GM21367 (cell line): Measurements from ENCODE around the gene MSH2.

Experiments used
- ATAC-seq: cut with Tn5 transposase; IDR thresholded peaks from one replicate; pipeline ENCODE4 v1.9.1; 2021; ENCODE audit not compliant: unreplicated experiment

Gene MSH2

DNA sequence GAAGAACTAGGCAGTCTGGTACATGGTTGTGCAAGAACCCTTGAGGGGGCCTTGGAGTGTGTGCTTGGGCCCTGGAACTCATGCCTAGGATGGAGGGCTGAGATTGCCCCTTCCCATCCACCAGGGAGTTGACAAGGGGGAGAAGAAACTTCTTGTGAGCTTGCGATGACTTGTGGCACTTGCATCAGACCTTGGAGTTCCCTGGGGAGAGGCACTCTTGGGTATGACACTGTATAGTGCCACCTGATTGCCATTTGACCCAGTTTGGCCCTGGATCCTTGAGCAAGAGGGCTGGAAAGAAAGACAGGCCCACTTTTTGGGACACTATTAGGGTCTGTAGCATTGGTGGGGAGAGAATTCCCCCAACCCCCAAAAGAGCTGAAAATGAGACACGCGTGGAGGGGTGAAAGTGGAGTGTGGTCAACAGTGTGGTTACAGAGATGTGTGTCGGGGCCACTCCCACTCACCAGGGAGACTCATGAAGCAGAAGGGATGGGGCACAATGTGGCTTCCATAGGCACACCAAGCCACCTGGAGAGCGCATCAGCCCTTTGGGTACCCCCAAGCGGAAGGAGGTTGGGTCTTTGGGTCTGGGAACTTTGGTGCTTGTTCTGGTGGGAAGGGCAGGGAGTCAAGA is 101.3 kb downstream of the MSH2 start:
- no peak for ATAC-seq

DNA sequence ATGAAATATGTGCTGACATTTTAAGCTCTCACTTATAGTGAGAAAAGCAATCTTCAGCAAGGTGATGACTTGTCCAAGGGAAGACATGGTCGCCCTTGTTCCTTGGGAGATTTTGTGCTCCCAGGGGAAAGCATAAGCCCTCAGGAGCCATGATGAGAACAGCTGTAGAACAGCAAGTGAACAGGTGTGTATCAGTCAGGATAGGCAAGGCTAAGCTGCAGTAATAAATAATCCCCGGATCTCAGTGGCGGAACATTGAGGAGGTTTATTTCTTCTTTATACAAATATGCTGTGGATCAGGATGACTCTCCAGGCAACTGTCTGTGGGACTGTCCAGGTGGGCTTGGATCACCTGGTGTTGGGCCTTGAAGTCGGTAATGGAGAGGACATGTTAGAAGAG is 103.1 kb downstream of the MSH2 start:
- no peak for ATAC-seq

DNA sequence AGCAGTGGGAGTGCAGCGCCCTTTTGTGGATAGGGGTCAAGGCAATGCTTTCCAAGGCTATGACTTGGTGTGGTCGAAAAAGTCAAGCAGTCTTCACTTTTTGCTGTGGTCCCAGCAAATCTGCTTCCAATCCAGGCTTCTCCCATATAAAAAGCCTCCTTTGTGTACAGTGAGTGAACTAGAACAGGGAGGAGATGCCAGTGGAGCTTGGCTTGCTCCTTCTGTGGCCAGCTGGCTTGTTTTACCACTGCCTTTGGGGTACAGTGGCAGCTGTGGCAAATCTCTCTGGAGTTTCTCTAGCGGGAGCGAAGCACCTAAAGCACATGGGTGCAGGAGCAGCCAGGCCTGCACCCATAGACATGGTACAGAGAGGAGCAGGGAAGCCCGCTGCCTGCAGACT is 103.5 kb downstream of the MSH2 start:
- no peak for ATAC-seq

DNA sequence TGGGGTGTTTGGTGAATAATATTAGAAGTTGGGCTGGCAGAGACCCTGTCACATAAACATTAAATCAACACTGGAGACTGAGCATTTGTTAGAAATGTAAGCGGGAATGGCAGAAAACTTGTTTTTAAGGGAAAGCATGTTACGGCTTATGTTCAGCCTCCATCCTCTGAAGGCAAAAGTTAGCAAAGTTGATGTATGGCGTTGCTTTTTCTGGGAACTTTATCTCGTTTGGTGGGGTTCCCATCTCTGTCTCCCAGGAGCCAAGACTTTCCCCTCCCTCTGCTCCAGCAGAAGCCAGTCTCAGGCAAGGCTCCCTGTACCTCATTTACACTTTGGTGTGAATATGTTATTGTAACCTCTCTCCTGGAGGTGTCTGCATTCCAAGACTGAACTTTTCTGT is 105.1 kb downstream of the MSH2 start:
- ATAC-seq: no peak

DNA sequence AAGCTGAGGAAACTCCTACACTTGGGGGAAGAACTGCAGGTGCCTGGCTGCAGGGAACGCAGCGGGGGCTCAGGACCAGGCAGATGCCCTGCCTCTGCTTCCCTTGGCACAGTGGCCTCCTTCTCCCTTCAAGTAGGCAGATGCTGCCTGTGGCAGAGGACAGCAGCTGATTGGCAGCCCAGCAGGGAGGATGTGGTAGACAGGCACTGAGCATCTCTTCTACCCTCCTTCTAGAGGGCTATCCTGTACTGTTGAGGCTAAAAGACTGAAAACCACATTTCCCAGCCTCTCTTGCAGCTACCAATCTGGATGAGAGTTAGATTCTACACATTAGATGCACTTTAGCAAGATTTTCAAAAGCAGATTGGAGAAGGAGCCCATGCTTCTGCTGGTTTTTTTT is 105.7 kb downstream of the MSH2 start:
- no peak for ATAC-seq

DNA sequence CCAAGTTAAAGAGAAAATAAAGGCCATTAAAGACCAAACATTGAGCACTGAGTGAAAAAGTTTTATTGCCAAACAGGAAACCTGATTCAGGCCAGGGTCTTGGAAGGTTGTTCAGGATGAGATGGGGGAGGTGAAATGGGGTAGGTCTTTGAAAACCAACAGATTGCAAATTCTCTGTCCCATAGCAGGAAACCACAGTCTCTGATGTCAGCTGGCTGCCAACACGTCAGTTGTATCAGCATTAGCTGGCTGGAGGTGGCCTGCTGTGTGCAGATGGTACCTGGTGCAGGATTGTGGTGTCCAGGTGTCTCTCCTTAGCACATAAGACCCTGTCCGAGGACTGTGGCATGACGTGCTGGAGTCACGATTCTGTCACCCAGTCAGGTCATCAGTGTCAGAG is 106.3 kb downstream of the MSH2 start:
- no peak for ATAC-seq

DNA sequence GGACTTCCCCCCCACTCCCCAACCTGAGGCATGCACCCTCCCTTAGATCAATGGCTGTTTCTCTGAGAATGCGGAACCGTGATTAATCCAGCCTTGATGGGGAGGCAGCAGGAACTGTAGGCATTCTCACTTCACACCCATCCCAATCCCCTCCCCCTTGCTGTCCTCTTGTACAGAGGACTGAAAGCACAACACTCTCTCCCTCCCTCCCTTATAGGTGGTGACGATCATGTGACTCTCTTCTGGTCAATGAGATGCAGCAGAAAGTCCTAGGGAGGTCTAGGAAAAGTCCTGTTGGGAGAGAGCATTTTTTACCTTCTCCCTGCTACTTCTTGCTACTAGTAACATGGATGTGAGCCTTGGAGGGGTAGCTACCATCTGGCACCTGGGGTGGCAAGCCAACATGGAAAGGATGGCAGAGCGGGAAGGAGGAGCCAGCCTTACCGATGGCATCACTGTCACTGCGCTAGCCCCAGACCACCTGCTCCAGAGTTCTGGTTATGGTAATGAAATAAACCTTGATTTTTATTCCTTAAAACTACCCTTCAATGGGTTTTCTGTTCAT is 106.9 kb downstream of the MSH2 start:
- no peak for ATAC-seq

DNA sequence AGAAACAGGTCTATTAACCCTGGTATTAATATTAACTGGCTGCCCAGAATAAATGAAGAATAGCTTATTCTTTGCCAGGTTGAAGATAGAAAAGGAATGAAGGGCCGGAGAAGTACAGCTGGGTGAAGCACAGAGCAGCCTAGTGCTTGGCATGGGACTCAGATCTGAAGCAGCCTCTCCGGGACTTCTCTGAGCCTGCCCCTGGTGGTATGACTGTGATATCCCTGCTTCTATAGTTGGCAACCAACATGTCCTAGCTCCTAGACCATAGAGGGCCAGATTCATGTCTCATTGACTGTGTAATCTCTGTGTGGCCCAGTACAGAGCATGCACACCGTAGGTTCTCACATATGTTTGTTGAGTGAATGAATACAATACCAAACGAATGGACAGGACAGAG is 107.8 kb downstream of the MSH2 start:
- no peak for ATAC-seq

DNA sequence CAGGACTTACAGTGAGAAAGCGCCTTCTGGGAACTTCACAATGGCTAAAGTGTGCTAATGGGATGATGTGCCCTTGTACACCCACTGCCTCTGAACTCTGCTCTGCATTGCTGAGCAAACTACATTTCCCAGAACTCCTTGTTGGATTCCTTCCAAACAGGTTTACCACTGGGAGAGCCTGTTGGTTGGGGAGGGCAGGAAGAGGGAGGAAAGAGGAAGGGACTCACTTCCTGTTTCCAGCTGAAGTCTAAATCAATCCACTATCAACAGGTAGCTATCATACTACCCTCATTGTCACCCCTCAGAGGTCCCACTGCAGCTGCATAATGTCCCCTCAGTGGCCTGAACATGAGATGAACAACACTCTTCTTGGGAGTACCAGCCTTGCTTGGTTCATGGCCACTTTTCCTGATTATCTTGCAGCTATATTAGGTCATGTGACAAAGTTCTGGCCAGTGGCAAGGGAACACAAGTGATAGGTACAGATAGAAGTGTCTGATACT is 109.7 kb downstream of the MSH2 start:
- ATAC-seq: no peak

DNA sequence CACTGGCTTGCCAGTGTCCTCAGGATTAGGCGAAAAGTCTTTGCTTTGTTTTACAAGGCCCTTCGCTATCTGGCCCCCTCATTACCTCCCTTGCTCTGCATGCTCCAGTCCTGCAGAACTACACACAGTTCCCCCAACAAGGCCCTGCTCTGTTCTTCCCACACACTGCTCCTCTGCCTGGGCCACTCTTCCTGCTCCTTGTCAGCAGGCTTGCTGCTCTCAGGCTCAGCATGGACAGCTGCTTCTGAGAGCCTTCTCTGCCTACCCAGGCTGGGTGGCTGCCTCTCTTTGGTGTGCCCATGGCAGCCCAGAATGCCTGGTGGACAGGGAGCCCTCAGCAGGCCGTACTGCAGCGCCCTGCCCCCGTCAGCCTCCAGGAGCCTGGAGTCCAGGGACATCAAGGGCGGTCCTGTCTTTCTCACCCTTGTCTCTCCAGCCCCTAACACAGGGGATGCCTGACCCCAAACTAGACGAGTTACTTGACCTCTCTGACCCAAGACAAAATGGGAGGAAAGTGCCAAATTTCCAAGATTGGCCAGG is 111.1 kb downstream of the MSH2 start:
- ATAC-seq: no peak

DNA sequence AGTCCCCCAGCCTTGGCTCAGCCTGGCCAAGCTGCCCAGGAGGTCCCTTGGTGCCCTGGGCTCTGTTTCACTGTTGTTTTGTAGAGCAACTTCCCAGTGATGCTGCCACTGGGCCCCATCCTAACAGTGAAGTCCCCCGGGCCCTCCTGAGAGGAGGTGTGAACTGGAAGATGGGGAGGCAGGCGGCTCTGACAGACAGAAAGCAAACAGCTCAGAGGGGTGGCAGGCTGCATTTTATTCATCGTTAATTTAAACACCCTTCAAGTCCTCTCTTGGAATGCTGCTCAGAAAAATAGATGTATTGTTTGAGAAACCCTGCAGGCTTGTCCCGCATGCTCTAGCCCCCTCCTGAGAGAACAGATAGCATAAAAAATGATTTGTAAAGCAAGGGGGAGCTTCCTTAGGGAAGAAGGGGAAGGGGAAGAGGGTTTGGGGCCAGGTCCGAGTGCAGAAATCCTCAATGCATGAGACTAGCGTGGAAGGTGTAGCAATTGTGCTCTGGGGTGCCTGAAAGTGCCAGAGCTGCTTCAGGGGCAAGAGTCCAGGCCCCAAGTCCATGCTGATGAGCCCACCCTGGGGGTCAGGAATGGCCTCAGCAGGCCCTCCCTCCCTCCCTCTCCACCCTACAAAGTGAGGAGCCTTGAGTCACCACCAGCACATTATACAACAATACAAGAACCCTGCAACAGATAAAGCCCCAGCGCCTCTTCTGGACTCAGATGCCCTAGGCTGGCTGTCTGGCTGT is 113.6 kb downstream of the MSH2 start:
- no peak for ATAC-seq

DNA sequence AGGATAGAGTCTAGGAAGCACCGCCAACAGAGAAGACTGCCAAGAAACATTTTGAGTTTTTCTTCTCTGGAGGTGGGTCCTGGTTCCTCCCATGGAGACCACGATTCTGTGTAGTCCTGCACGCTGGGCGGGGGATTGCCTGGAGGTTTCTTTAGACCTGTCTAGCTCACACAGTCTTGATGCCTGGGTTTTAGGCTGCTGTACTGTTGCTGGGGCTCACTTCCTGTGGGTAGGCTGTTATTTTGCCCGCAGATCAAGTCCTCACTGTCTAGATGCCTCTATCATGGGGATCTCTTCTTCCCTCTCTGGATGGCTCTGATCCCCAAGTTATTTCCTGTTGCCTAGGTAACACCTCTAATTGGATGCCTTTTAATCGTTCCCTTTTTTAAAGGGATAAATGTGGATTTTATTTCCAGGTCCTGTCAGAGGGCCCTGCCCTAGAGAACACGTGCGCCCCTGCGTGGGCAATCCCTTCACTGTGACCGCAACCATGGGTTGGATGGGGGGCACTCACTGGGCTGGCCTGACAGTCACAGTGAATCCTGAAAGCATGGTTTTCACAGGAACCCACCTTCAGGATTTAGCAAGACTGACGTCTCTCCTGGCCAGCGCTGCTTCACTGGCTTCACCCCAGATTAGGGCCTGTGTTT is 115.7 kb downstream of the MSH2 start:
- no peak for ATAC-seq

DNA sequence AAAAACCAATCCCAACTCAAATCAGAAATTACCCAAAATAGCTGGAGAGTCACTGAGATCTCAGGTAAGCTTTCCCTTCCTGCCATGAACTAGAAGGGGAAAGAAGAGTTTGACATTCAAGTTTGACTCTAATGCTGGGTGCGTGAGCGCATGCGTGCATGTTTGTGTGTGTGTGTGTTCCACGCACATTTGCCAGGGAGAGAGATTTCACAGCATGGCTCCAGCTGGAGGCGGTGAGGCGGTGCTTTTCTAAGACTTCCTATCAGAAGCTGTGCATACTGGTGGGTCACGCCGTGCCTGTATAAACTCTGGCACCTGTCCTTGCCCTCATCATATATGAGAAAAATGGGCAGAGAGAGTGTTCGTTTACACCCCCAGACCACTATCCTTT is 116.2 kb downstream of the MSH2 start:
- ATAC-seq: no peak

DNA sequence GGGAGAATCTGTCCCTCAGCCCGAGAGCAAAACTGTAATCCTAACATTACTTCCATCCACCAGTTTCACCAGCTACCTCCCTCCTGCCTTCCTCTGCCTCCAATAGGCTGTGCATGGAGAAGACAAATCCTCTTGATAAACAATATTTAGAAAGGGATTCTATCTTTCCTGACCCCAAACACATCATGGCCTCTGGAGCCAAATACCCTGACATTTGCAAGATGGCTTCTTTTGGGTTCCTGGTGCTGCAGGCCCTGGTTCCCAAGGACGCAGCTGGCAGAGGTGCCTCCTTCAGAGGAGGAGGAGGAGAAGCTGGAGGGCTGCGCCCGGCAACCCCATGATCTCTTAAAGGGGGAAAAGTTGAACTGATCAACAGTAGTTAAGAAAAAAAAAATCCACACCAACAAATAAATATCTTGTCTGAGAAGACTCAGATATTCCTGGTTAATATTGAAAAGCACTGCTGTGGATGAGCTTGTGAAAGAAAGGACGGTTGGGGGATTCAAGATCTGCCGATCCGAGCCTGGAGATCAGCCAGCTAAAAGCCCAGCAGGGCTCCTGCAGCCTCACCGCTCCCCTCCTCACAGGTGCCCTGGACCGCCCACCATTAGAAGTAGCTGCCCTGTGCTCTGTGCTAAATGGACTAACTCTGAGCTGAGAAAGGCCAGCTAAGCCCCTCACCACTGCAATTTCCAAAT is 116.8 kb downstream of the MSH2 start:
- ATAC-seq: no peak

DNA sequence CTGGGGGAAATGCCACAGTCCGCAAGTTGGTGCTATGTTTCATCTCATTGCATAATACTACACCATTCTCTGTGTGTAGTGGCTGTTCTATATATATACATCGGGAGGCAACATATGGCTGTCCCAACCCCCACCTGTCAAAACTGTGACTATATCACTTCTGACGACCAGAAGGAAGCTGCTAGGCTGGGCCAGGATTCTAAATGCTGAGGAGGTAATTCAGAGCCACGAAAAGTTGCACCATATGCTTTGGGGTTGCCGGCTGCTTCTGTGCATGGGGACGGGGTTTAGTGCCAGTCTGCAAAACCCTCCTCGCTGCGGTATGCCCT is 117.3 kb downstream of the MSH2 start:
- ATAC-seq: no peak

DNA sequence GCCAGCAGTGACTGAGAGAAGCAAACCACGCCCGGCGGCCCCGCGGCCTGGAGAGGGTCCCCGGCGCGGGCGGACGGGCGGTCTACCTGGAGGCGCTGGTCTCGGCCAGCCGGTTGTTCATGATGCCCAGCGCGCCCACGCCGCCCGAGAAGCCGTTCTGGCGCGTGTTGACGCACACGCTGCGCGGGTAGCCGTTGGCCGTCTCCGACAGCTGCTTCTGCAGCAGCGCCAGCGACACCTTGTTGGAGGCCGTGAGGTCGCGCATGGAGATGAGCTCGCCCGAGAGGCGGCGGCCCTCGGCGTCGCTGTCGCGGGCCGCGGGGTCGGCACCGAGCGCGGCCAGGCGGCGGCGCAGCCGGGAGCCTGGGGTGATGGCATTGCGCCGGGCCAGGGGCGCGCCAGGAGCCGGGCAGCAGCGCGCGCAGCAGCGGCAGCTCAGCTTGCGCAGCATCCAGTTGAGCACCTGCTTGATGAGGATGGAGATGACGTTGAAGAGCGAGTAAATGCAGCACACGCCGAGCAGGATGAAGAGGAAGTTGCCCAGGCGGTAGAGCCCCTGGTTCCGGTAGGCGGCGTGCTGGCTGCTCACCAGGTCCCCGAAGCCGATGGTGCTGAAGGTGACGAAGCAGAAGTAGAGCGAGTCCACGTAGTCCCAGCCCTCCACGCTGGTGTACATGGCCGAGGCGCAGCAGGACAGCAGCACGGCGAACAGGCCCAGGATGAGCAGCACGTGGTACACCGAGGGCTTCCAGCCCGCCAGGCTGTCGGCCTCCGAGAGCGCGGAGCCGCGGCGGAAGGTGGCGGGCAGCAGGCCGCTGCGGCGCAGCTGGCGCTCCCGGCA is 118.1 kb downstream of the MSH2 start:
- ATAC-seq: peak; percentile 74

DNA sequence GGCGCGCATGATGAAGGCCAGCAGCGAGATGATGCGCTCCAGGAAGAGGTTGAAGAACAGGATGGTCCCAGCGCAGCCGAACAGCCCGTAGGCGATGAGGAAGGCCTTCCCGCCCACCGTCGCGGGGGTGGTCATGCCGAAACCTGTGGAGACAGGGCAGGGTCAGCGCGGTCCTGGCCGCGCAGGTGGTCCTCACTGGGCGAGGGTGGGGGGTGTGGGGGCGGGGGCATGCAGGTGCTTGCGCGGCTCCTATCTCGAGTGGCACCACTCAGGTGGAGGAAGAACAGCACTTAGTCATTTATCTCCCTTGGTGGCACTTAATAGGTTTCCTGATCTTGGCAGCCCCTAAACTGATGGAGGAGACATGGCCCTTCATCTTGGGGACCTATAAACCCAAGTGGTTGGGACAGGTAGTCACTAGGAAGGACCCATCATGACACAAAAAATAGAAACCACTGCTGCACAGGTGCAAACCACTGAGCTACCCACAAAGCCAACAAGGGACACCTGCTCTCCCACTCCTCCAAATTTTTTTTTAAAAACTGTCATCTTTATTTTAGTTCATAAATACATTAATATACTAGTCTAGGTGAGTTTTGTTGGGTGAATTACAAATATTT is 118.8 kb downstream of the MSH2 start:
- no peak for ATAC-seq

DNA sequence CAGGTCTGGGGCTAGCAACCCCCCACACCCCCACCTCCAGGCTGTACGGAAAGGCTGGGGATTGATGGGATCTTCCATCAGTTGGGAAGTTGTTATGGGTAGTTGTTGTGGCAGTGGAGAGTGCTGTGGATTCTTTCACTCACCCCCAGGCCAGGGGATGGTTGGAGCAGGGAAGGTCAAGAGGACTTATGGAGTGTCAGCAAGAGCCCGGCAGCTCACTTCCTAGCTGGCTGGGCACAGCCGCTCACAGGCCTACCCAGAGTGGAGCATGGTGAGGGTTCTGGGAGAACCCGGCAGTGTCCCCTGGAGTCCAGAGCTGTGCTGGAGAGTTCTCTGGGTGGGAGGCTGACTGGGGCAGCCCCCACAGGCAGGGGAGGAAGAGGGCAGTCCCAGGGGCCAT is 122.2 kb downstream of the MSH2 start:
- ATAC-seq: no peak

DNA sequence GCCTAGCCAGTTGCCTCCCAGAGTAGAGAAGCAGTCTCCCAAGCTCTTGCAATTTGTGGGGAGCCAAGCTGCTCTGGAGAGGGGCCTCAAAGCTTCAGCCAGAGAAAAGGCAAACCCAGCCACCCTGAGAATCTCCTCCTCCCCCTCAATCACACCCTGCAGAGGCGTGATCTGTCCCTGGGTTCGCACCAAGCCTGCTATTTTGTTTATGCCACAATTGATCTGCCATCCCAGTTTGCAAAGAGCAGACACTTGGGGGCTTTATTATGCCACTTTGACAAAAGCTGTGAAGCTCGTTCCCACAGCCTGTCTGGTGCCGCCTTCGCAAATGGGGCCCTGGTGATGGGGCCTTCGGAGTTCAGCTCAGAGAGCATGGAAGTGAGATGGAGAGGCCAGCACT is 125.5 kb downstream of the MSH2 start:
- no peak for ATAC-seq

DNA sequence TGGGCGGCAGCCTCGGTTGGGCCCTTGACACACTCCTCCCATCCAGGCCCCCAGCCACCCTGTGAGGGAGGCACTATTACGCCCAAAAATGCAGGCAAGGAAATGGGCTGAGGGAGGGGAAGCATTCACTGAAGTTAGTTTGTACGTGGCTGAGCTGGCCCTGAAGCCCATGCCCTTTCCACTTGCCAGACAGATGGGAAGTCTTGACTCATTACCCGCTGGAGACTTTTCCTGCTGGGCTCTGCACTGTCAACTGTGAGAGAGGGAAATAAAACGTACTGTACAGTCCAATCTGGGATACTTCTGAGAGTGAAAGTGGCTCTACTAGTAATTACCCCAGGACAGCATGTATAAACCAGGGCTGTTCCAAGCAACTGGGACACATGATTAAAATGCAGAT is 125.9 kb downstream of the MSH2 start:
- ATAC-seq: no peak
